B cell (primary cell): Measurements from ENCODE around the gene SOHLH1.

Experiments
- EZH2 ChIP-seq: IDR thresholded peaks from 2 replicates; pipeline ENCODE4 v1.6.1; 2012; ENCODE audit warnings: borderline replicate concordance, low read depth, mild to moderate bottlenecking, moderate library complexity, low read length; ENCODE audit not compliant: insufficient read depth, poor library complexity, severe bottlenecking
- TF ChIP-seq, protein P1 (sequence below): fragments of 200-600 bp; IDR thresholded peaks from one replicate; pipeline ENCODE4 v1.8.0; 2022; ENCODE audit warnings: antibody characterized with exemption, mild to moderate bottlenecking

DNA sequence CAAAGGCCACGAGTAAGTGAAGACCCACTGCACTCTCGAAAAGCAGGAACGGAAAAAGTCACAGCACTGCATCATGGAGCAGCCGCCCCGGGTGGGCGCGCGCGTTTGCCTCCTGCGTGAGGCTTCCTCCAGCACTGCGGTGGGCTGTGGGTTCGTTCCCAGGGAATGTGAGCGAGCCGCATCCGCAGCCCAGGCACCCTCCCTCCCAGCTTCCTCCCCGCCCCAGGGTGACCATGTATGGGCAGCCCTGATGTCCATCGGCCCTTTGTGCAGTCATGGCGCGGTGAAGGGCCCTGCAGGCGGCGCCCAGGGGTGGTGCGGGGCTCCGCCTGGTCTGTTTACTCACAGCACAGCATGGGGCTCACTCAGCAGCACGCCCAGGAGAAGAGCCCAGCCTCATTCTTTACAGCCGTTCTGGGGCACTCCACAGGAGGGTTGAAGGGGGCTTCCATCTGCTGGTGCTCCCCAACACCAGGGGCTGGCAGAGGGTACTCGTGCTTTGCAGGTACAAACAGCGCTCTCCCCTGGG is 35.4 kb upstream of the SOHLH1 start:
- TF ChIP-seq, protein P1, sequence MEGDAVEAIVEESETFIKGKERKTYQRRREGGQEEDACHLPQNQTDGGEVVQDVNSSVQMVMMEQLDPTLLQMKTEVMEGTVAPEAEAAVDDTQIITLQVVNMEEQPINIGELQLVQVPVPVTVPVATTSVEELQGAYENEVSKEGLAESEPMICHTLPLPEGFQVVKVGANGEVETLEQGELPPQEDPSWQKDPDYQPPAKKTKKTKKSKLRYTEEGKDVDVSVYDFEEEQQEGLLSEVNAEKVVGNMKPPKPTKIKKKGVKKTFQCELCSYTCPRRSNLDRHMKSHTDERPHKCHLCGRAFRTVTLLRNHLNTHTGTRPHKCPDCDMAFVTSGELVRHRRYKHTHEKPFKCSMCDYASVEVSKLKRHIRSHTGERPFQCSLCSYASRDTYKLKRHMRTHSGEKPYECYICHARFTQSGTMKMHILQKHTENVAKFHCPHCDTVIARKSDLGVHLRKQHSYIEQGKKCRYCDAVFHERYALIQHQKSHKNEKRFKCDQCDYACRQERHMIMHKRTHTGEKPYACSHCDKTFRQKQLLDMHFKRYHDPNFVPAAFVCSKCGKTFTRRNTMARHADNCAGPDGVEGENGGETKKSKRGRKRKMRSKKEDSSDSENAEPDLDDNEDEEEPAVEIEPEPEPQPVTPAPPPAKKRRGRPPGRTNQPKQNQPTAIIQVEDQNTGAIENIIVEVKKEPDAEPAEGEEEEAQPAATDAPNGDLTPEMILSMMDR: no peak
- TF ChIP-seq EZH2: no peak
